HG03457 (cell line): Measurements from ENCODE around the gene ULK2.
"Not testable (repeated sequence)": the region's sequence is repeated elsewhere in the genome, so short reads cannot be mapped to it uniquely, and the experiment has no call there.

ENCODE experiments used
- ATAC-seq: cut with Tn5 transposase; IDR thresholded peaks from one replicate; pipeline ENCODE4 v1.9.1; 2021; ENCODE audit warnings: moderate number of reproducible peaks; ENCODE audit not compliant: unreplicated experiment

ULK2 gene

GRCh38 chr17:19867329-19868078 is at the start of gene ULK2:
ULK2 (minus strand) TSS chr17:19867936; CDS start chr17:19867417, 519 bp downstream.
- no peak for ATAC-seq

GRCh38 chr17:19915245-19915978 is 47.7 kb upstream of the ULK2 start:
- no peak for ATAC-seq

GRCh38 chr17:19911033-19911432 is 43.3 kb upstream of the ULK2 start:
- no peak for ATAC-seq

- no peak for ATAC-seq
These were observed 41.4 kb upstream of the ULK2 start for GRCh38 chr17:19909139-19909538.

GRCh38 chr17:19905502-19905901 is 37.8 kb upstream of the ULK2 start:
- no peak for ATAC-seq

GRCh38 chr17:19904924-19905323 is 37.2 kb upstream of the ULK2 start:
- no peak for ATAC-seq

- ATAC-seq, result no peak
These were observed 36.7 kb upstream of the ULK2 start for GRCh38 chr17:19904412-19904811.

- no peak for ATAC-seq
These were observed 33.1 kb upstream of the ULK2 start for GRCh38 chr17:19900809-19901208.

- ATAC-seq, result no peak
These were observed 30.2 kb upstream of the ULK2 start for GRCh38 chr17:19897903-19898302.

GRCh38 chr17:19897090-19897837 is 29.5 kb upstream of the ULK2 start:
- no peak for ATAC-seq

- ATAC-seq, result no peak
These were observed 28.9 kb upstream of the ULK2 start for GRCh38 chr17:19896679-19897078.

- ATAC-seq, result not testable (repeated sequence)
These were observed 22.8 kb upstream of the ULK2 start for GRCh38 chr17:19890554-19890953.

- ATAC-seq, result not testable (repeated sequence)
These were observed 22.3 kb upstream of the ULK2 start for GRCh38 chr17:19890001-19890400.

- no peak for ATAC-seq
These were observed 18.4 kb upstream of the ULK2 start for GRCh38 chr17:19886116-19886515.

GRCh38 chr17:19883537-19884215 is 15.9 kb upstream of the ULK2 start:
- ATAC-seq, result no peak

- ATAC-seq, result no peak
These were observed 12.7 kb upstream of the ULK2 start for GRCh38 chr17:19880393-19880792.

- no peak for ATAC-seq
These were observed 9.7 kb upstream of the ULK2 start for GRCh38 chr17:19877364-19877945.

- no peak for ATAC-seq
These were observed 8.9 kb upstream of the ULK2 start for GRCh38 chr17:19876529-19877161.

- no peak for ATAC-seq
These were observed 6.5 kb upstream of the ULK2 start for GRCh38 chr17:19874256-19874655.

GRCh38 chr17:19873346-19873745 is 5.6 kb upstream of the ULK2 start:
- no peak for ATAC-seq
